T-helper 2 cell treated with Interferon-gamma antibody and Interleukin-4, amounts not matched to agents 100 ng/mL and 5 ng/mL, for 36 hours (primary cell): ENCODE measurements around the gene OR10A2. TPM values are rescaled to one million over a fixed set of nuclear protein-coding genes. Genes with fewer than 3 reads are reported as not detected.
"Not testable (repeated sequence)": the region's sequence is repeated elsewhere in the genome, so short reads cannot be mapped to it uniquely, and the experiment has no call there.

Experiments used
- intact Hi-C: fragments of 100-400 bp; cut with micrococcal nuclease; formaldehyde crosslinking; loops from one replicate; pipeline ENCODE4 v1.15.1; 2023
- total RNA-seq: library from RNA; stranded (reverse); gene quantifications from 2 replicates; pipeline ENCODE4 v1.2.3, GENCODE V29; 2022

The OR10A2 gene, protein sequence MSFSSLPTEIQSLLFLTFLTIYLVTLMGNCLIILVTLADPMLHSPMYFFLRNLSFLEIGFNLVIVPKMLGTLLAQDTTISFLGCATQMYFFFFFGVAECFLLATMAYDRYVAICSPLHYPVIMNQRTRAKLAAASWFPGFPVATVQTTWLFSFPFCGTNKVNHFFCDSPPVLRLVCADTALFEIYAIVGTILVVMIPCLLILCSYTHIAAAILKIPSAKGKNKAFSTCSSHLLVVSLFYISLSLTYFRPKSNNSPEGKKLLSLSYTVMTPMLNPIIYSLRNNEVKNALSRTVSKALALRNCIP
- total RNA-seq = not detected in 2 replicates

DNA sequence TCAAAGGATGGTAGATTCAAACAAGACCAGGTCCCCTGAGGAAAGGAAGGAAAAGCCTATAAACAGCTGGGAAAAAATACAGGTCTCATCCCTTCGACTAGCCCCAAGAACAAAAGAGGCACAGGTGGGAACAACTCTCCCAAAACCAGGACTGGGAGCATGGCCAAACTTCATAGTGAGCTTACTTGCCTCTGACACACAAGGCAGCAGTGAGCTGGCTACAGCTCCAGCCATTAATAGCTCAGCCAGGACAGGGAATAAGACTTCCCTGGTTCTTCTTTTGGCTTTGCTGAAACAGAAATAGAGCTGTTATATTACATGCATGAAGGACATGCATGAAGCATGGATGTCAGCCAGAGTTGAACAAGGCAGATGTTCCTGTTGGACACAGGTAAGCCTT is at the start of gene OR10A2:
Gene OR10A2, plus strand, starts transcription at position 97 of the 400 bp plus-strand sequence. CDS start 6,698 bp downstream, outside the sequence.
- intact Hi-C loops = no loop called here

DNA sequence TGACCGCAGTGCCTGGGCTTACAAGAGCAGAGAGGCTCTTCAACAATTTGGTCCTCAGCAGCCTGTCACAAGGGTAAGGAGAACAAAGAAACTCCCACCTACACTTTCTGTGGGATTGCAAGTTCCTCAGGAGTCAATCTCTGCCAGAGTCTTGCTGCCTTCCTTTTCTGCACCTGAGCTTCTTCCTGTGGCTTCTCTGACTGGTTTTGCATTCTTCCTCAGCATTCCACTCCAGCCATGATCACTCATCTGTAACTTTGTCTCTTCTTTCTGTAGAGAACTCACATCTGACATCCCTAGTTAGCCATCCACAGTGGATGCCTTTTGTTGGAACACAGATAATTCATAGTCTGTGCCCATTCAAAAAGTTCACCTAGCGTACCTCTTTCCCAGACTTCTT is 49.2 kb upstream of the OR10A2 start:
- intact Hi-C loops = no loop called here

DNA sequence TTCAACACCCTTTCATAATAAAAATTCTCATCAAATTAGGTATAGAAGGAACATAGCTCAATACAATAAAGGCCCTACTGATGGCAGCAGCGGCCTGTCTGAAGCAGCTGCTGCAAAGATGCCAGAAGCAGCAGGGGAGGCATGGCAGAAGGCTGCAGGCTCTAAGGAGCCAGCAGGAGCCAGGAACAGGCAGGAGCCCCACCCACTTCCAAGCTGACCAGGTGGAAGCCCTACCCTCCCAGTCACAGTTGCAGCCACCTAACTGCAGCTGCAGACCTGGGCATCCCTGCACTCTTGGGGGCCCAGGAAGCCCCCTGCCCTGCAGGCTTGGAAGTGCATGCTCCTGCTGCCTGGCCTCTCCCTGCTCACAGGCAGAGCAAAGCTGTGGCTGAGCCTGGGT is 45.2 kb upstream of the OR10A2 start:
- intact Hi-C loops = no loop called here

DNA sequence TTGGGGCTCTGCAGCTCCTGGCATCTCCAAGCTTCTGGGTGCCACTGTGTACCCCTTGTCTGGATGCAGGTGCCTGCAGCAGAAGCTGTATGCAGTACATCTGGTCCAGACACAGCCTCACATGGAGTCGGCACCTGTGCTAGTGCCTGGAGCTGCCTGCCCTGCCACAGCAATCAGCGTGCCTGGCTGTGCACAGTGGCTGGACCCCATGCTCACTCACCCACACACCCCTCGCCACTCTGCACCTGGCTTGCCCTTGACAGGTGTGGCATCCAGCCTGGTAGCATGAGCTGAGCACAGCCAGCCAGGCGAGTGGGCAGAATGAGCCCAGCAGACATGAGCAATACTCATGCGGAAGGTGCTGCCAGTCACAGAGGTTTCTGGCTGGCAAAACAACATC is 43.9 kb upstream of the OR10A2 start:
- intact Hi-C loops = no loop called here

DNA sequence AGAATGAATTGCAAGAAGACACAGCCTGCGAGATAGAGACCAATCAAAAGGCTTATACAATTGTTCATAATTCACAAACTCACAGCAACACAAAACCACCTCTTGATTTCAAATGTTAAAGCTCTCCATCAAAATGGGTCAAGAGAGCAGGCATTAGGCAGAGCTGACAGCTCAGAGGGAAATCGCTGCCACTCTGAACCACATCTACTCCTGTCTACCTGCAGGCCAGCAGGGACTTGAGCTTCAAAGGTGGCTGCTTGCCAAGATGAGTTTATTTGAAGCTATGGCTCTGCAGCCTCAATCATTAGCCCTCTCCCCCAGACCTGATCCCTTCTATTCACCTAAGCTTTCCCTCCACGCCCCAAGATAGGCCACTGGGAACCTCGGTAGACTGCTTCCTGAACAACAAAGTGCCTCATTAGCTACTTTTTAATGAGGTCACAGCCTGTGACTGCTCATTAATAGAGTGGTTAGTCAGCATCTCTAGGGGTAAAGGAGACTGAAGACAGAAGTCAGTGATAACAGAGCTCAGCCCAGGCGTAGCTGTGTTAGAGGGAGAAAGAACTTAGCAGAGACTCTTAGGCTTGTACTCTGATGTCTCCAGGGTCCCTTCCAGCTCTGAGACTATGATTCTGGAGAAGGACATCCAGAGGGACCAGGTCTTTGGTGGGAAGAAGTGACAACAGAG is 38.6 kb upstream of the OR10A2 start:
- intact Hi-C loops = no loop called here

DNA sequence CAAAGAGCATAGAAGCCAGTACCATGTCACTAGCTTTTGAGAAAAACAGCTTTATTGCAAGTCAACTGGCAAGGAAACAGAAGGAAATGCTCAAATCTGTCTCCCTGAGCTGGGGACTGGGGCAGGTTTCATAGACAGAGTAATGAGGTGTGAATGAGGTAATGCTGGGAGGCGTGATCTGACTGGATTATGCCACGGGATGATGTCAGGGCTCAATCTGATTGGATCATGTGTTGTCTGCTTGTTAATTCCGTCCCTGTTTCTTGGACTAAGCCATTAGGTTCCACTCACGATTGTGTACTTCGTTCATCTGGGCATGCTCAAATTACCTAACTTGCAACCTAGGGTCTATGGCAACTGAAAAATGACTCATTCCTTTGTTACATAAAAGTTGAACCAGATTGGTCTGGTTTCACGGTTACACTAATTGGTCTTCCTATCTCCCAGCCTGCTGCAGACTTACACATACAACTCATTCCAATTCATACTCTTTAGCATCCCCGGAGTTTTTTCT is 37.6 kb upstream of the OR10A2 start:
- intact Hi-C loops = no loop called here

DNA sequence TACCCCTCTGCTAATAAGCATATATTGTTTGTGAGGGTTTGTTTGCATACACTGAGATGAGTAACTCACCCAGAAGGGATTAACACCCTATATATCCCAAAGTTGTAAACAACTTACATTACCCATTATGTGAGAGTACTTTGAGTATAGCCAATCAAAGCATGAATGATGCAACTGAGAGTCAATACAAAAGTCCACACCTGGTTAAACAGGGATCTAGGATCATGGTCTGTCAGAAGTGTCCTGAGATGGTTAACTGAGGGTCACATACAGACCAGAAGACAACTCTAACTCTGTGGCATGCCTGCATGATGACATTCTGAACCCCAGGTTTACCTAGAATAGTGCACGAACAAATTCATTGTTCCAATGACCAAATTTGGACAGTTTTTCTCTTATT is 34.8 kb upstream of the OR10A2 start:
- intact Hi-C loops = no loop called here

DNA sequence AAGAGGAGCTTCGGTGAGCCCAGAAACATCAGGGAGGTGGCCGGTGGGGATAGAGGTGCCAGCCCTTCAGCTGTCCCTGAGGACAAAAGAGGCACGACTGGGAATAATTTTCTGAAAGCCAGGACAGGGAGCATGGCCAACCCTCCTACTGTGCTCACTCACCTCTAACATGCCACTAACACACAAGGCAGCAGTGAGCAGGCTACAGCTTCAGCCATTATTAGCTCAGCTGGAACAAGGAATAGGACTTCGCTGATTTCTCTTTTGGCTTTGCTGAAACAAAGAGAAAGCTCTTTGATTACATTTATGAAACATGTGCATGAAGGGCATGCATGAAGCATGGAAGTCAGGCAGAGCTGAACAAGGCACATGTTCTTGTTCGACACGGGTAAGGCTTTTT is 29.5 kb upstream of the OR10A2 start:
- intact Hi-C loops = no loop called here

DNA sequence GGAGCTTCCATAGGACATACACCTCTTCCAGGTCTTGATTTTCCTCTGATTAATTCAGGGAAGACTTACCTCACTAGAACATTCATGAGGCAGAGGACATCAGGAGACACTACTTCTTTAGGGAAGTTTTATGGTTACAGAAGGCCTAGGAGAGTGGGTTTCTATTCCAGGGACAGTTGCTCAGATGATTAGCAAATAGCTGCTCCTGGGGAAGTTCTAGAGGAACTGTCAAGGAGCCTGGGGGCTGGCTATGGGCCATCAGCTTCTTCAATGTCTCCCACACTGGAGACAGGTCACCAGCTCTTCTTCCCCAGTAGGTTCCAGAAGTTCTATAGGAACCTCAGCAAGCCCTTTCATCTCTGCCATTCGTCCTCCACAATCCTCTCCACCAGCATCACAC is 28.8 kb upstream of the OR10A2 start:
- intact Hi-C loops = no loop called here

DNA sequence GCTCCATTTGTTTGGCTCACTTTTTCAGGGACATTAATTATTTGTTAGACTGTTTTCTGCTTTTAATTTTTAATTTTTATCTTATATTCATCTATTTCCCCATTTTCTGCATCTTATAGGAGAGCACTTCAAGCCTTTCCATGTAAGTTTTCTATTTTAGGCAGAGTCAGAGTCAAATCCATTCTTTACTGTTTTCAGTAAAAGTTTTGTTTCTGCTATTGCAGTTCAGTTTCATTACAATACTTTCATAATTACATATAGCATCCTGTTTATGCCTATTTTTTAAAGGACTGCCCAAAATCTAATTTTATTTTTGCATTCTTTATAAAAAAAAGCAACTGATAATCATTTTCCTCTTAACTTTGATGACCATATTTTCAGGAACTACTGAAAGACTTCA is 21.2 kb upstream of the OR10A2 start:
- intact Hi-C loops = no loop called here

DNA sequence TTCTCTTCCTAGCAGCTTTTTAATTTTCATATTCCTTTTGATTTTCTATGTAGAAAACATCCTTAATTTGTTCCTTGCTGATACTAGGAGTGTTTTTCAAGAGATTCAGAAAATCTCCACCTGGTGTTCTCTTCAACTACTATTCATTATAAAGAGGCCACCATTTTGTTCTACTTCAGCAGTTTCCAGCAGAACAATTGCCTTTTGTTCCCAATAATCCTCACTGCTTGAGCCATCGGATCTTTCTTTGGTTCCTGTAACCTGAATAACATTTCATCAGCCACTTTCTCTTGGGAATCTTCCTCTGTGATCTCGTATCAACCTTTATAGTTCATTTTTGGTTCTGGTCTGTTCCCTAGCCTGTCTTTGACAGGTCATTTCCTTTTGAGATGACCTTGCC is 19.2 kb upstream of the OR10A2 start:
- intact Hi-C loops = no loop called here

DNA sequence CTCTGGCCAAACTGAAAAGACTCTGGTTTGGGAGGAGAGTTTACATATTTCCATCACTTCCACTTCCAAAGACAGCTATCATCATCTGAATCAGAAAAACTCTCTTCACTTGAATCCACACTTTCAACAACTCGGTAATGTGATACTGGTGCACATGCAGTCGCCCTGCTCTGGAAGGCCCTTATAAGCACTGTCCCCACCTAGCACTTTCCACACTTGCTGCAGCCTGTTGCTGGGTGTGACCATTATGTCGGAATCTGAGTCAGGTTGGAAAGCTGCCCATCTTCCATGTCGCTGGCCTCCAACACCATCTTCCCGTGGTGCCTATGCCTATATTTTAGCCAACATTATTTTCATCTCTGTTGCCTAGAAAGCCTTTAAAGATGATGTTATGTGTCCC is 18.5 kb upstream of the OR10A2 start:
- intact Hi-C loops = no loop called here

DNA sequence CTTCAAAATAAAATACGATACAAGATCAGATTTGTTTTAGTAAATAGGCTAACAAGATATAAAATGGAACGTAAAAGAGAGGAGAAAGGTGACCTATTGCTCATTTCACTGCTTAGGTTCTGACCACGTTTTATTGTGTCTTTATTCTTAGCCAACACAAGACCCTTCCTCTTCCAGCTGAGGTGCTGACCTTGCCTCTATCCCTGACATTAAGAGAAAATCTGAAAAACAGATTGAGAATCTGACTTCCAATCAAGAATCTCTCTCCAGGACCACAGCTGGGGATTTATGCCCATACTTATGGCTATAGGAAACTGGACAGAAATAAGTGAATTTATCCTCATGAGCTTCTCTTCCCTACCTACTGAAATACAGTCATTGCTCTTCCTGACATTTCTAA is 17.5 kb upstream of the OR10A2 start, which contains the start of gene OR10A5:
Gene OR10A5, plus strand, starts transcription at position 301 of the 400 bp plus-strand sequence. Its CDS starts 0 bp downstream, at position 301.
- intact Hi-C loops = no loop called here

DNA sequence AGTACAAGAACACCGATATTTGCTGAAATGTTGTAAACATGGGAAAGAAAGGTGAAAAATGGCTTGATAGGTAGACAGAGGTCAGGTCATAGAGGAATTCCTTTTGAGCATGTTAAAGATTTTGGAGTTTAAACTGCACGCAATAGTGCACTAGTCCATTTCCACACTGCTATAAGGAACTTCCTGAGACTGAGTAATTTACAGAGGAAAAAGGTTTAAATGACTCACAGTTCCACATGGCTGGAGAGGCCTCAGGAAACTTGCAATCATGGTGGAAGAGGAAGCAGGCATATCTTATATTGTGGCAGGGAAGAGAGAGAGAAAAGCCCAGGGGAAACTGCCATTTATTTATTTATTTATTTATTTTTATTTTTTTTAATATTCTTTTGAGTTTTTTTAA is 12.3 kb upstream of the OR10A2 start:
- intact Hi-C loops = no loop called here

DNA sequence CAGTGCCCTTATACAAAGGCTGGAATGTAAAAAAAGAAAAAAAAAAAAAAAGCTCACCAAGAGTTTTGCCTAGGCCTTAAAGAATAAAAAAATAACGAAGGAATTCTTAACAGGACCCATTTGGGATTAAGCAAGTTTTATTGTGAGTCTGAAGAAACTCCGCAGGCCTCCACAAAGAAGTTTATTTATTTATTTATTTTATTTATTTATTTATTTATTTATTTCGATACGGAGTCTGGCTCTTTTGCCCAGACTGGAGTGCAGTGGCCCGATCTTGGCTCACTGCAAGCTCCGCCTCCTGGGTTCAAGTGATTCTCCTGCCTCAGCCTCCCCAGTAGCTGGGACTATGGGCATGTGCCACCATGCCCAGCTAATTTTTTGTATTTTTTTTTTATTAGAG is 8.1 kb upstream of the OR10A2 start:
- intact Hi-C loops = not testable (repeated sequence)

DNA sequence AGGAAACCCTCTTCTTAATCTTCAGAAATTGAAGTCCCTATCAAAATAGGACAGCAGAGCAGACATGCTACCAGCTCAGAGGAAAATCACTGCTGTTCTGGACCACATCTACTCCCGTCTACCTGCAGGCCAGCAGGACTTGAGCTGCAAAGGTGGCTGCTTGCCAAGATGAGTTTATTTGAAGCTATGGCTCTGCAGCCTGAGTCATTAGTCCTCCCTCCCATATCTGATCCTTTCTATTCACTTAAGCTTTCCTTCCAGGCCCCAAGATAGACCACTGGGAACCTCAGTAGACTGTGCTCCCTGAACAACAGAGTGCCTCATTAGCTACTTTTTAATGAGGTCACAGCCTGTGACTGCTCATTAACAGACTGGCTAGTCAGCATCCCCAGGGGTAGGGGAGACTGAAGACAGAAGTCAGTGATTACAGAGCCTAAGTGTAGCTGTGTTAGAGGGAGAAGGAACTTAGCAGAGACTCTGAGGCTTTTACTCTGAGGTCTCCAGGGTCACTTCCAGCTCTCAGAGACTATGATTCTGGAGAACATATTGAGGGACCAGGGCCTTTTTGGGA is 6.8 kb upstream of the OR10A2 start:
- intact Hi-C loops = no loop called here

DNA sequence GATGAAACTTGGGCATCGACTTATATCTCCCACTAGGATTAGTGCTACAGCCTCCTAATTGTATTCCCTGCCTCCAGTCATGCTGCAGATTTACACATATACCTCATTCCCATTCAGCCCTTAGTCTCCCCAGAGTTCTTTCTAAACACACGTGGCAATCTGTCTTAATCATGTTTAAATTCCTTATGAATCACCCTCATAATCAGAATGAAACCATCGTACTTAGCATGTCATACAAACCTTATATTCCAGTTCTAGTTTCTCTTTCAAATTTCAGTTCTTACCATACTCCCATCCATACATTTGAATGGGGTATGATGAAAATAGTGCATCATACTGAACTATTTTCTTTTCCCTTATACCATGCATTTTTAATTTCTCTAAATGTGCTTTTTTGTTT is 6.0 kb upstream of the OR10A2 start:
- intact Hi-C loops = no loop called here

DNA sequence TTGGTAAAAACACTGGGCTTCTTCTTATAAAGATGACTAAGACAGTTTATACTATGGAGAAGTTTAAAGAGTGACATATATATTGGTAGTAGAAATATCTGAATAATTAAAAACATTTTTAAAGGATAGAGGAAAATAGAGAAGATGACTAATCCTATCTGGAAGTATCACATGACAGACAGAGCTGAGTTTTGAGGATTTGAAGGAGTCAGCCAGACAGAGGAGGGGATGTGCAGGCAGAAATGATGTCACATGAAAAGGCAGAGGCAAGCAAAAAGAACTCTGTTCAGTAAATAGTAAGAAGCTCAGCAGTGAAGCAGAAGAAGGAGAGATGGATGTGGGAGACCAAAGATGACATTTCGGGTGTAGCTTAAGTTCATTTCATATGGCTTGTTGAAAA is 1.6 kb downstream of the OR10A2 start:
- intact Hi-C loops = no loop called here

DNA sequence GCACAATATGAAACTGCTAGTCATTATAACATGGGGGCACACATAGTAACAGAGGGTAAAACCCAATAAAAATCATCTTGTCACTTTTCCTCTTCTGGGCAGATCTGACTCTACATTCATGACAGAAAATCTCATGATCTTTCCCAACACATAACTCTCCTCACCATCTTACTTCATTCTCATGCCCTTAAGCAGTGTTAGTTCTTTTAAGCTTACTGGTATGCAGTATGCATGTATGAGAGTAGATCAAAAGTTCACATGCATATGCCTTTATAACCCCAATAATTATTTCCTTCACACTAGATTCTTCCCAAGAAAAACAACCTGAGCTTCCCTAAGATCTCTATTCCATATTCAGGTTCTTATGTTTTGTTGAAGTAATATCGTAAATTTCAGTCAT is 8.4 kb downstream of the OR10A2 start:
- intact Hi-C loops = no loop called here

DNA sequence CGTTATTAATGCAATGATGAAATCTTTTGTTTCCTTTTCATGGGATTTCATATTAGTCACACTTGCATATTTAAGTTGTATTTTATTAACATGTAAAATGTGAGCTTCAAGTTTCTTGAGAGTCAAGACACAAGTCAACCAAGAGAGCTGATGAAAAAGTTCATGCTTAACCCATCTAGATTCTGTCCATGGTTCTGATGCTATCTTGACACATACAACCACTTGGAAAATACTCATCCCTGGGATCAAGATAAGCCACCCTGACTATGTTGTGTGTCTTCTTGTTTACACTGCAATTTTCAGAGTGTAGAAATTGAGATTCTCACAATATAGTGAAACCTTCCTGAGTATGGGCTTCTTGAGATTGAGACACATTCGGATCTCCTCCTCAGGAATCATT is 12.9 kb downstream of the OR10A2 start:
- intact Hi-C loops = no loop called here

DNA sequence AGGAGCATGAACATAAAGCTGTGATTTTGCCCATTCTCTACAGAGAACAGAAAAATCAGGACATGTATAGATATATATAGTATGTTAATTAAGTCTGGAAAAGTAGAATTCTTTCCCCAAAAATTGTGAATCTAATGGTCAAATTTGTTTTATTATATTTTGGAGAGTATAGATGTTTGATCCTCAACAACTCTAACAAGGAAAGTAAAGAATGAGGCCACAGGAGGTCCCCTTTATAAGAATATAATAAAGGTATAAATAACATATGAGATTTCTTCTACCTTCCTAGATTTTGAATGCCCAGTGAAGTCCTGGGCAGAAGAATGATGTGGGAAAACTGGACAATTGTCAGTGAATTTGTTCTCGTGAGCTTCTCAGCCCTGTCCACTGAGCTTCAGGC is 13.5 kb downstream of the OR10A2 start, which contains the start of gene OR10A4:
Gene OR10A4, plus strand, starts transcription at position 301 of the 400 bp plus-strand sequence. Its CDS starts 23 bp downstream, at position 324.
- intact Hi-C loops = no loop called here

DNA sequence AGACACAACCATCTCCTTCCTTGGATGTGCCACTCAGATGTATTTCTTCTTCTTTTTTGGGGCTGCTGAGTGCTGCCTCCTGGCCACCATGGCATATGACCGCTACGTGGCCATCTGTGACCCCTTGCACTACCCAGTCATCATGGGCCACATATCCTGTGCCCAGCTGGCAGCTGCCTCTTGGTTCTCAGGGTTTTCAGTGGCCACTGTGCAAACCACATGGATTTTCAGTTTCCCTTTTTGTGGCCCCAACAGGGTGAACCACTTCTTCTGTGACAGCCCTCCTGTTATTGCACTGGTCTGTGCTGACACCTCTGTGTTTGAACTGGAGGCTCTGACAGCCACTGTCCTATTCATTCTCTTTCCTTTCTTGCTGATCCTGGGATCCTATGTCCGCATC is 14.1 kb downstream of the OR10A2 start:
- intact Hi-C loops = no loop called here
